ENCODE measurements around the gene SCN1A.

Gene SCN1A

DNA sequence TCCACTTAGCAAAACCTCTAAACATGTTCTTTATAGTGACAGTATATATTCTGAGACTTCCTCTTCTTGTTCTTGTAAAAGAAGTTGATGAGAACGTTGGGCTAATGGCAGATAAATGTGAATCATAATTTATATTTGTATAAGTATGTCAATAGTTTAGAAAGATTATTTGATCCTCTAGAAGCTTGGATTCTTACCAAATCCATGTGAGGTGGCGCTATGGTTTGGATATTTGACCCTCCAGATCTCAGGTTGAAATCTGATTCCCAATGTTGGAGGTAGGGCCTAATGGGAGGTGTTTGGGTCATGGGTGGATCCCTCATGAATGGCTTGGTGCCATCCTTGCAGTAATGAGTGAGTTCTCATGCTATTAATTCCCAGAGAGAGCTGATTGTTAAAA, 29.8 kb upstream of the SCN1A start:
- no peak for TF ChIP-seq ZFX (IDR thresholded peaks at IDR 0.05)
- TF ChIP-seq, protein P1, sequence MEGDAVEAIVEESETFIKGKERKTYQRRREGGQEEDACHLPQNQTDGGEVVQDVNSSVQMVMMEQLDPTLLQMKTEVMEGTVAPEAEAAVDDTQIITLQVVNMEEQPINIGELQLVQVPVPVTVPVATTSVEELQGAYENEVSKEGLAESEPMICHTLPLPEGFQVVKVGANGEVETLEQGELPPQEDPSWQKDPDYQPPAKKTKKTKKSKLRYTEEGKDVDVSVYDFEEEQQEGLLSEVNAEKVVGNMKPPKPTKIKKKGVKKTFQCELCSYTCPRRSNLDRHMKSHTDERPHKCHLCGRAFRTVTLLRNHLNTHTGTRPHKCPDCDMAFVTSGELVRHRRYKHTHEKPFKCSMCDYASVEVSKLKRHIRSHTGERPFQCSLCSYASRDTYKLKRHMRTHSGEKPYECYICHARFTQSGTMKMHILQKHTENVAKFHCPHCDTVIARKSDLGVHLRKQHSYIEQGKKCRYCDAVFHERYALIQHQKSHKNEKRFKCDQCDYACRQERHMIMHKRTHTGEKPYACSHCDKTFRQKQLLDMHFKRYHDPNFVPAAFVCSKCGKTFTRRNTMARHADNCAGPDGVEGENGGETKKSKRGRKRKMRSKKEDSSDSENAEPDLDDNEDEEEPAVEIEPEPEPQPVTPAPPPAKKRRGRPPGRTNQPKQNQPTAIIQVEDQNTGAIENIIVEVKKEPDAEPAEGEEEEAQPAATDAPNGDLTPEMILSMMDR (conservative IDR thresholded peaks at IDR 0.05): no peak
- H3K27ac ChIP-seq: peak overlapping the region; percentile 72; the same call in 1 of the 2 replicates

DNA sequence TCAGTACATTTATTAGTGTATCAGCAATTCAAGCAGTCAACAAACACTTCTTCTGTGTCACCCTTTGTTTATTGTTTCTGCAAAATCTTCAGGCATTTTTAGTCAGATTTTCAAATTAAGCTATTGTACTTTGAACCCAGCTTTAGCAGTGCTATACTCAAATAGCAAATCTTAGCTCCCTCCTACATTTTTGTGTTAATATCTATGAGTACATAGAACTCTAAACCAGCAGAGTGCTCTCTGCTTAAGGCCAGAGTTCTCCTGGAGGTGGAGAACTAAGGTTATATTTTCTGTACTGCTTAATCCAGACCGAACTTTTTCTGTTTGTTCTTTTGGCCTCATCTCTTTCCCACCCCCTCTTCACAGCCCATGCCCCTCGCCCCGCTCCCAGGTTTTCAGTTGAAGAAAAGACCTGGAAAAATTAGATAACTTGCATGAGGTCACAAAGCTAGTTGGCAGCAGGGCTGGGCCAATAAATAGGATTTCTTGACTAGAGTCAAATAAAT, 29.2 kb upstream of the SCN1A start:
- H3K27ac ChIP-seq: peak overlapping the region; percentile 69; the same call in 1 of the 2 replicates
- TF ChIP-seq ZFX (IDR thresholded peaks at IDR 0.05): no peak
- TF ChIP-seq, protein P1 (conservative IDR thresholded peaks at IDR 0.05): no peak

DNA sequence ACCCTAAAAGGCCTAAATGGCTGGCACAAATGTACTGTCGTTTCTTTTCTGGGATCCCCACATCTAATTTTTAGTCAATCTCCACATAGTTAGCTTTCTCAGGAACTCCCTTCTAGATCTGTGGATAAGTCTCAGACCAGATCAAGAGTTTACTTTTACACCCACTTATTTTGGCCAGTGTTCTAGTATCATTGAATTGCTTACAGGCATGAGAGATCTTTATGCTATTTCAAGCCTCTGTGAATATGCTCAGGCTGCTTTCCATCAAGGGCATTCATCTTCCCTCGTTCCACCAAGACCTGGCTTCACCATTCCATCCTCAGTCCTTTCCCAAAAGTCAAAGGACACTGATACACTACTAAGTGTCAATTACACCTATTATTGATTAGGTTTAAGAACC, 27.8 kb upstream of the SCN1A start:
- no peak overlapping the region for H3K27ac ChIP-seq
- TF ChIP-seq, protein P1 (conservative IDR thresholded peaks at IDR 0.05): no peak
- no peak for TF ChIP-seq ZFX (IDR thresholded peaks at IDR 0.05)

DNA sequence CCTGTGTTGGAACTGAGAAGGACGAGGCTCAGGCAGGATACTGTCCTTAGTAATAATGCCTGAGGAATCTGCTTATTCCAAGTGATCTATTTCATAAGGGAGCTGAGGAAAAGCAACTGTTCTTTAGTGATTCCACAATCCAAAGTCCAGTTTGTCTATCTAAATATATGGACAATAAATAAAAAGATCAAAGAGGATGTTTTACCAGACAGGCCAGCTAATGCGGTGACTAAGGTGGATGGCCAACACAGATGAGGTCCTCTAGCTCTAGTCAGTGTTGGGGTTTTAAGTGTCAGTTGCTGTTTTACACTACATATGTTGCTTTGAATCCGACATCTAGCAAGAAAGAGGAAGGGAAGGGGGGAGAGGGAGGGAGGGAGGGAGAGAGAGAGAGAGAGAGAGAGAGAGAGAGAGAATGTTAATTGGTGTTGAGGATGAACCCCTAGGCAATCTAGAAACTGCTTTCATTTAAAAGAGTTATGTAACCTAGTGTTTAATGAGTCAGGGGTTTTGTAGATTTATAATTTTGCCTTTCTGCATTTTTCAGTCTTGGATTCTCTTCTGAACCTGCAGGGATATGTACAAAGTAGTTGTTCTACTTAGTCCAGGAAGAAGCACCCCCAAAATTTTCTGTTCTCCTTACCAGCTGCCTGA, 27.0 kb upstream of the SCN1A start:
- no peak overlapping the region for H3K27ac ChIP-seq
- TF ChIP-seq, protein P1 (conservative IDR thresholded peaks at IDR 0.05): no peak
- no peak for TF ChIP-seq ZFX (IDR thresholded peaks at IDR 0.05)

DNA sequence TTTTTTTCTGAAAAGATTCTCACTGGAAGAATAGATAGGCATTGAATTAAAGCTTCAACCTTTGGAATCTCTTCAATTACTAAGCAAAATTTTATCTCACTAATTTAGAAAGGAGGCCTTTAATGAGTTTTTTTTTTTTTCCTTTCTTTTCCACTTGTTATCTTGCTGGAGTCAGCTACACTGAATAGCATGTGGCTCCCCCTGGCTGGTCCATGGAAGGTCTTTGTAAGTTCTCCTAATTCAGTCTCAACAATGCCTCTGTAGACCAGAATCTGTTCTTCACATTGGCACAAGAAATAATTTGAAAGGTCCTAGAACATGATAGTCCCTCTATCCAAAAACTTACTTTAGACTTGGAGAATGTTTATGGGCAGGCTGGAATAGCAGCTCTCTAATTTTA, 24.2 kb upstream of the SCN1A start:
- H3K27ac ChIP-seq: no peak overlapping the region
- no peak for TF ChIP-seq ZFX (IDR thresholded peaks at IDR 0.05)
- TF ChIP-seq, protein P1 (conservative IDR thresholded peaks at IDR 0.05): no peak

DNA sequence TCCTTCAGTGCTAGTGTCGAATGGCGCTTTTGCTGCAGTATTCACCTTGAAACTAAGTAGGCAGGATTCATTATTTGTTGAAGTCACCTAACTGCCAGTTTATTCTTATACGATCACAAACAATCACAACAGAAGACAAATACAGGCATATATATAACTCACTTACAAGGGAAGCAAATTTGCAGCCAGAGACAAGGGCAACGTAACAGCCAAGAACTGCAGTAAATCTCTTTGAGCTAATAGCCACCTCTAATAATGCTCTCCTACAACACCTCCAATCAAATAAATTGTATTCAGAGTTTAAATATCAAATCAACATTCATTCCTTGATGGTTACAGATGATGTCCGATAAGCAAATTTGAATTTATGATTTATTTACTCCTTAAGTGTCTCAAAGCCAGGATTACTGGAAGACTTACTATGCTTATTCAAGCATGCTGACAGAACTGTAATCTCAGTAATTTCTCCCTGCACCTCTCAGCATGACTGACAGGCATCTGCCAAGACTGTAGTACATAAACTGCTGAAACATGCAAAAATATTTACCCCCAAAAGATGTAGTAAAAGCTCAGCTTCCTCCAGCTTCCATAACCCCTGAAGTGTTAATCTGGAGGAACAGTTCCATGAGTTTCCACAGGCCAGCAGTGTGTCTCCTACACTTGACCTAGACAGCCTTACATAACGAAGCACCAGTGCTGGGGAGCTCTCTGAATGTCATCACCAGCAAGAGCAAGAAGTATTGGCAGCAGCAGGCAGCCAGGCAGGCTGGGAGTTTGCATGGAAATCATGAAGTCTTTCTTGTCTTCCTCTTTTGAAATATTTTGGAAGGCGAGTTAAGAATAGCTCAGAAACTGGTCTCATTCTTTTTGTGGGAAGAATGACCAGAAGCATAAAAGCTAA, 20.9 kb upstream of the SCN1A start:
- no peak for TF ChIP-seq ZFX (IDR thresholded peaks at IDR 0.05)
- TF ChIP-seq, protein P1 (conservative IDR thresholded peaks at IDR 0.05): no peak
- H3K27ac ChIP-seq: no peak overlapping the region

DNA sequence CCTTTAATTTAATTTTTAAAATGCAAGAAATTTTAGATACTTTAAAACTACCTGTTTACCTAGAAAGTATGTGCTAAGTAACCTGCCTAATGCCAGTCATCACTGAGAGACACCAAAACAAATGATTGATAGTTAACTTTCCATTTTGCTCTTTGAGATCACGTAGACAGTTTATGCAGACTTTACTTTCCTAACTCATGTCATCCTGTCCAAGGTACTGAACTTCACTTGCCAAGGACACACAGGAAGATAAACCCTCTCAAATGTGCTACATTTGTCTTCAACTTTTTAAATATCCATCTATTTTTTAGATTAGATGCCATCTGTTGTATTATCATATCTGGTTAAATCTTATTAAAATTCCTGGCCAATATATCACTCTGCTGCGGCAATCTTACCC, 20.1 kb upstream of the SCN1A start:
- TF ChIP-seq, protein P1 (conservative IDR thresholded peaks at IDR 0.05): no peak
- no peak for TF ChIP-seq ZFX (IDR thresholded peaks at IDR 0.05)
- no peak overlapping the region for H3K27ac ChIP-seq
